Measurements from ENCODE around the gene OR2T8. TPM values are rescaled to one million over a fixed set of nuclear protein-coding genes. Genes with fewer than 3 reads are reported as not detected.

OR2T8 gene
- total RNA-seq, 1 experiment from 2014 or later, result not detected

GRCh38 chr1:247923941-247924340 is 3.9 kb downstream of the OR2T8 start:
- intact Hi-C loops (cut with micrococcal nuclease; ENCODE audit: unreplicated experiment), result no loop called here
- Histone ChIP-seq H3F3A (ENCODE audit: insufficient read depth, low read depth) (no peaks in the 10 kb centered on the region), H3K4me3 (no peak overlapping the region), H3K4me1 (replicated peaks; ENCODE audit: insufficient read depth) (no peaks in the 10 kb centered on the region), H4K20me1 (ENCODE audit: insufficient read depth) (no peaks in the 10 kb centered on the region), H3K27me3 (ENCODE audit: insufficient read depth, low read depth) (no peaks in the 10 kb centered on the region), H3K9me3 (ENCODE audit: insufficient read depth, low read depth) (no peaks in the 10 kb centered on the region), H3K9me2 (ENCODE audit: insufficient read depth) (no peaks in the 10 kb centered on the region), H3K36me3 (ENCODE audit: low read depth) (no peaks in the 10 kb centered on the region), H2AFZ (no peak overlapping the region), H3K79me2 (ENCODE audit: low read depth) (no peaks in the 10 kb centered on the region), H3K27ac (no peak overlapping the region), H3K4me2 (no peak overlapping the region)
- TF ChIP-seq EZH2 (IDR thresholded peaks at IDR 0.05; ENCODE audit: low read depth) (no peak), CTCF (conservative IDR thresholded peaks at IDR 0.05) (no peak)
- BruUV-seq (replicated peaks), result no TSS peak
- ChIA-PET CTCF (no interaction called here), POLR2A (ENCODE audit: unreplicated experiment) (no interaction called here)
- DNase-seq, result no peak

DNA sequence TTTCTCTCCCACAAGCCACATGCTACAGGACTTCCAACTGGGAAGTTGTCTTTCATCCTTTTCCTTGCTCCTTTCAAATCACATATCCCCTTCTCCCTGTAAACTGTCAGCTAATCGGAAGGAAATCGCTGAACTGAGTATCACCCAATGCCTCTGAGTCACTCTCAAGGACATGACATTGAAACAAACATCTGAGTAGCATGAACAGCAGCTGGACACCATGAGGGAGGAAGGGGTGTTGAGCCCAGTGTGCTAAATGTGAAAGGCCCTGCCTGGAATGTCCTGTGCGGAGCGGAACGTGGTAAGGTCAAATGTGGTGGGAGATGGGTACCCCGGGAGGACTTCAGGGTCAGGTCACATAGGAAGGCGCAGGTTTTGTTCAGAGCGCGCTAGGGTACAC is 4.8 kb downstream of the OR2T8 start, which contains the start of gene OR2AJ1:
Gene OR2AJ1, plus strand, starts transcription at position 22 of the 400 bp plus-strand sequence. CDS start 8,880 bp downstream, outside the sequence.
- H3K4me3 ChIP-seq, result no peak within 1 kb of the TSS
- no peak within 1 kb of the TSS for H3K27ac ChIP-seq
- no peaks in the 10 kb centered on the region for H3K9me2 ChIP-seq (ENCODE audit: insufficient read depth)
- no peaks in the 10 kb centered on the region for H3F3A ChIP-seq (ENCODE audit: insufficient read depth, low read depth)
- BruUV-seq (replicated peaks), result no TSS peak
- no peaks in the 10 kb centered on the region for H3K4me1 ChIP-seq (replicated peaks; ENCODE audit: insufficient read depth)
- no peaks in the 10 kb centered on the region for H3K79me2 ChIP-seq (ENCODE audit: low read depth)
- intact Hi-C loops (cut with micrococcal nuclease; ENCODE audit: unreplicated experiment), result no loop called here
- no peaks in the 10 kb centered on the region for H3K9me3 ChIP-seq (ENCODE audit: insufficient read depth, low read depth)
- no peaks in the 10 kb centered on the region for H3K27me3 ChIP-seq (ENCODE audit: insufficient read depth, low read depth)
- DNase-seq, result no peak
- TF ChIP-seq CTCF (conservative IDR thresholded peaks at IDR 0.05) (no peak), EZH2 (IDR thresholded peaks at IDR 0.05; ENCODE audit: low read depth) (no peak)
- ChIA-PET POLR2A (ENCODE audit: unreplicated experiment) (no interaction called here), CTCF (no interaction called here)
- H3K36me3 ChIP-seq (ENCODE audit: low read depth), result no peaks in the 10 kb centered on the region
- no peaks in the 10 kb centered on the region for H4K20me1 ChIP-seq (ENCODE audit: insufficient read depth)
- H2AFZ ChIP-seq, result no peak within 1 kb of the TSS
- H3K4me2 ChIP-seq, result no peak within 1 kb of the TSS

GRCh38 chr1:247933989-247934388 is 13.9 kb downstream of the OR2T8 start:
- no peaks in the 10 kb centered on the region for H3K4me1 ChIP-seq (replicated peaks; ENCODE audit: insufficient read depth)
- no peaks in the 10 kb centered on the region for H4K20me1 ChIP-seq (ENCODE audit: insufficient read depth)
- H3F3A ChIP-seq (ENCODE audit: insufficient read depth, low read depth), result no peaks in the 10 kb centered on the region
- no peaks in the 10 kb centered on the region for H3K9me2 ChIP-seq (ENCODE audit: insufficient read depth)
- no peak overlapping the region for H3K4me2 ChIP-seq
- no peaks in the 10 kb centered on the region for H3K9me3 ChIP-seq (ENCODE audit: insufficient read depth, low read depth)
- CTCF ChIA-PET, result no interaction called here
- no peaks in the 10 kb centered on the region for H3K79me2 ChIP-seq (ENCODE audit: low read depth)
- H3K27ac ChIP-seq, result no peak overlapping the region
- H3K27me3 ChIP-seq (ENCODE audit: insufficient read depth, low read depth), result no peaks in the 10 kb centered on the region
- H2AFZ ChIP-seq, result no peak overlapping the region
- intact Hi-C loops (cut with micrococcal nuclease; ENCODE audit: unreplicated experiment), result no loop called here
- H3K36me3 ChIP-seq (ENCODE audit: low read depth), result no peaks in the 10 kb centered on the region
- BruUV-seq (replicated peaks), result no TSS peak
- no peak for DNase-seq
- POLR2A ChIA-PET (ENCODE audit: unreplicated experiment), result no interaction called here
- TF ChIP-seq EZH2 (IDR thresholded peaks at IDR 0.05; ENCODE audit: low read depth) (no peak), CTCF (conservative IDR thresholded peaks at IDR 0.05) (no peak)
- no peak overlapping the region for H3K4me3 ChIP-seq
